ENCODE data around the gene DCUN1D3. TPM values are rescaled to one million over a fixed set of nuclear protein-coding genes. Genes with fewer than 3 reads are reported as not detected.
A peak's percentile ranks its signal among the peaks of the same experiment; 100 is the strongest.

Gene DCUN1D3
- total and polyA plus RNA-seq, 2 experiments from 2014 or later, result 15.0 to 40.3 TPM

GRCh38 chr16:20870122-20870820 lies 29.9 kb downstream of the DCUN1D3 start:
- H3K27ac ChIP-seq, result no peak overlapping the region
- no peak overlapping the region for H3K4me3 ChIP-seq
- H3K9me3 ChIP-seq (ENCODE audit: low read depth), result no peaks in the 10 kb centered on the region
- H3K79me2 ChIP-seq, result peaks cover 94% of the 10 kb centered on the region
- DNase-seq (ENCODE audit: low spot score), result no peak
- H2AFZ ChIP-seq, result no peak overlapping the region
- 66% methylated on average over 2 of the region's 2 CpGs for WGBS (ENCODE audit: low lambda C conversion rate, missing lambda C conversion rate)
- H3K4me2 ChIP-seq, result no peak overlapping the region
- peaks cover 57% of the 10 kb centered on the region for H4K20me1 ChIP-seq (ENCODE audit: insufficient read depth, poor library complexity, severe bottlenecking)
- TF ChIP-seq EZH2 (IDR thresholded peaks at IDR 0.05; ENCODE audit: borderline replicate concordance) (no peak), EZH2phosphoT487 (IDR thresholded peaks at IDR 0.05; ENCODE audit: low read depth, severe bottlenecking, unreplicated experiment) (no peak), CTCF (IDR thresholded peaks at IDR 0.05; ENCODE audit: poor library complexity) (no peak)
- no peaks in the 10 kb centered on the region for H3K27me3 ChIP-seq
- no peaks in the 10 kb centered on the region for H3K9me2 ChIP-seq (replicated peaks; ENCODE audit: insufficient read depth)
- H3K36me3 ChIP-seq (replicated peaks; ENCODE audit: insufficient read depth, low read depth), result no peaks in the 10 kb centered on the region
- peaks cover 51% of the 10 kb centered on the region for H3K4me1 ChIP-seq (ENCODE audit: insufficient read depth)

- no peak overlapping the region for H2AFZ ChIP-seq
- TF ChIP-seq EZH2phosphoT487 (IDR thresholded peaks at IDR 0.05; ENCODE audit: low read depth, severe bottlenecking, unreplicated experiment), result no peak
- TF ChIP-seq EZH2 (IDR thresholded peaks at IDR 0.05; ENCODE audit: borderline replicate concordance), result no peak
- TF ChIP-seq CTCF (IDR thresholded peaks at IDR 0.05; ENCODE audit: poor library complexity), result no peak
- 42% methylated on average over 3 of the region's 3 CpGs for WGBS (ENCODE audit: low lambda C conversion rate, missing lambda C conversion rate)
- H3K4me1 ChIP-seq (ENCODE audit: insufficient read depth), result peaks cover 43% of the 10 kb centered on the region
- H3K4me3 ChIP-seq, result no peak overlapping the region
- peaks cover 48% of the 10 kb centered on the region for H4K20me1 ChIP-seq (ENCODE audit: insufficient read depth, poor library complexity, severe bottlenecking)
- peak; percentile 45 for DNase-seq (ENCODE audit: low spot score)
- peak overlapping the region; percentile 1 for H3K27ac ChIP-seq
- no peaks in the 10 kb centered on the region for H3K9me2 ChIP-seq (replicated peaks; ENCODE audit: insufficient read depth)
- no peaks in the 10 kb centered on the region for H3K9me3 ChIP-seq (ENCODE audit: low read depth)
- H3K4me2 ChIP-seq, result no peak overlapping the region
- peaks cover 94% of the 10 kb centered on the region for H3K79me2 ChIP-seq
- no peaks in the 10 kb centered on the region for H3K27me3 ChIP-seq
- no peaks in the 10 kb centered on the region for H3K36me3 ChIP-seq (replicated peaks; ENCODE audit: insufficient read depth, low read depth)
Measured at GRCh38 chr16:20868890-20869289, 31.3 kb downstream of the DCUN1D3 start.

- WGBS (ENCODE audit: low lambda C conversion rate, missing lambda C conversion rate), result 83% methylated on average over 2 of the region's 2 CpGs
- Histone ChIP-seq H3K79me2 (peaks cover 94% of the 10 kb centered on the region), H3K9me3 (ENCODE audit: low read depth) (no peaks in the 10 kb centered on the region), H3K36me3 (replicated peaks; ENCODE audit: insufficient read depth, low read depth) (no peaks in the 10 kb centered on the region), H2AFZ (no peak overlapping the region), H3K4me2 (no peak overlapping the region), H3K9me2 (replicated peaks; ENCODE audit: insufficient read depth) (no peaks in the 10 kb centered on the region), H3K4me1 (ENCODE audit: insufficient read depth) (peaks cover 38% of the 10 kb centered on the region), H3K27me3 (no peaks in the 10 kb centered on the region), H4K20me1 (ENCODE audit: insufficient read depth, poor library complexity, severe bottlenecking) (peaks cover 52% of the 10 kb centered on the region), H3K4me3 (no peak overlapping the region), H3K27ac (no peak overlapping the region)
- TF ChIP-seq CTCF (IDR thresholded peaks at IDR 0.05; ENCODE audit: poor library complexity) (no peak), EZH2phosphoT487 (IDR thresholded peaks at IDR 0.05; ENCODE audit: low read depth, severe bottlenecking, unreplicated experiment) (no peak), EZH2 (IDR thresholded peaks at IDR 0.05; ENCODE audit: borderline replicate concordance) (no peak)
- no peak for DNase-seq (ENCODE audit: low spot score)
Measured at GRCh38 chr16:20867585-20867984, 32.6 kb downstream of the DCUN1D3 start.

Data from hepatocyte (in vitro differentiated cells).